K562 (cell line): ENCODE results near the gene OXNAD1. TPM values are rescaled to one million over a fixed set of nuclear protein-coding genes. Genes with fewer than 3 reads are reported as not detected.

Experiments used
- ATF3 ChIP-seq, 2 experiments: fragments of 450-650 bp in 1 of 2; sonication (generic) in 1 of 2; formaldehyde crosslinking in 1 of 2; IDR thresholded peaks in 1 of 2; conservative IDR thresholded peaks in 1 of 2; 2 replicates each; pipeline versions ENCODE4 v1.6.1 to v1.8.1; 2016 to 2023; ENCODE audit warnings: mild to moderate bottlenecking in 2 of 2, moderate library complexity in 2 of 2, inconsistent platforms in 1 of 2, missing genetic modification reagents in 1 of 2
- CBFA2T2 ChIP-seq: fragments of 450-650 bp; conservative IDR thresholded peaks from 2 replicates; pipeline ENCODE4 v1.6.1; 2017; ENCODE audit warnings: mild to moderate bottlenecking
- CTBP1 ChIP-seq: fragments of 450-650 bp; IDR thresholded peaks from 2 replicates; pipeline ENCODE4 v1.6.1; 2016; ENCODE audit warnings: borderline replicate concordance
- E2F3 ChIP-seq: fragments of 250-450 bp; sonication (Bioruptor Pico); IDR thresholded peaks from 2 replicates; pipeline ENCODE4 v1.4.0; 2020; ENCODE audit warnings: mild to moderate bottlenecking
- EHMT2 ChIP-seq: fragments of 450-650 bp; IDR thresholded peaks from 2 replicates; pipeline ENCODE4 v1.6.1; 2018; ENCODE audit warnings: antibody characterized with exemption
- GMEB1 ChIP-seq: fragments of 250-450 bp; sonication (Bioruptor Pico); IDR thresholded peaks from 2 replicates; pipeline ENCODE4 v1.4.0; 2020; ENCODE audit warnings: mild to moderate bottlenecking
- HDAC2 ChIP-seq: fragments of 450-650 bp; IDR thresholded peaks from 2 replicates; pipeline ENCODE4 v1.6.1; 2016; ENCODE audit warnings: mild to moderate bottlenecking
- KDM1A ChIP-seq, 2 experiments: fragments of 450-650 bp; IDR thresholded peaks; 2 replicates each; pipeline ENCODE4 v1.6.1; 2016; ENCODE audit warnings: mild to moderate bottlenecking in 2 of 2
- MYC ChIP-seq, 2 experiments: fragments of 250-450 bp in 1 of 2; sonication (Bioruptor Pico) in 1 of 2; IDR thresholded peaks; 2 replicates each; pipeline versions ENCODE4 v1.5.1 to v1.6.1; 2012 to 2021; ENCODE audit warnings: low read depth in 2 of 2, borderline replicate concordance in 1 of 2, improper control_type of control experiment in 1 of 2, low read length in 1 of 2, mild to moderate bottlenecking in 1 of 2, moderate library complexity in 1 of 2
- NCOA1 ChIP-seq: fragments of 450-650 bp; IDR thresholded peaks from 2 replicates; pipeline ENCODE4 v1.6.1; 2016; ENCODE audit warnings: low read depth
- PBX2 ChIP-seq, 2 experiments: IDR thresholded peaks in 1 of 2; conservative IDR thresholded peaks in 1 of 2; 2 replicates each; pipeline ENCODE4 v1.6.1; 2016; ENCODE audit warnings: low read depth in 2 of 2, mild to moderate bottlenecking in 1 of 2, missing compliant biosample characterization in 1 of 2, missing genetic modification characterization in 1 of 2, moderate library complexity in 1 of 2
- RHOXF2B ChIP-seq: fragments of 250-450 bp; sonication (Bioruptor Pico); conservative IDR thresholded peaks from 2 replicates; pipeline ENCODE4 v1.5.1; 2021
- SMARCA4 ChIP-seq: fragments of 450-650 bp; IDR thresholded peaks from 2 replicates; pipeline ENCODE4 v1.6.1; 2016
- SP1 ChIP-seq: sonication (generic); formaldehyde crosslinking; IDR thresholded peaks from 2 replicates; pipeline ENCODE4 v1.8.1; 2022; ENCODE audit warnings: mild to moderate bottlenecking, missing genetic modification reagents
- TAF9B ChIP-seq: fragments of 450-650 bp; IDR thresholded peaks from 2 replicates; pipeline ENCODE4 v1.6.1; 2018; ENCODE audit warnings: mild to moderate bottlenecking; ENCODE audit not compliant: partially characterized antibody
- TBL1XR1 ChIP-seq, 2 experiments: IDR thresholded peaks; 2 replicates each; pipeline ENCODE4 v1.6.1; 2012; ENCODE audit warnings: improper control_type of control experiment in 2 of 2, low read length in 2 of 2, mild to moderate bottlenecking in 1 of 2
- TCF3 ChIP-seq: sonication (generic); formaldehyde crosslinking; IDR thresholded peaks from 2 replicates; pipeline ENCODE4 v1.4.0; 2020; ENCODE audit warnings: mild to moderate bottlenecking, missing genetic modification reagents
- TOE1 ChIP-seq, 2 experiments: fragments of 450-650 bp in 1 of 2; sonication (generic) in 1 of 2; formaldehyde crosslinking in 1 of 2; IDR thresholded peaks; 2 replicates each; pipeline versions ENCODE4 v1.7.1 to v1.8.0; 2016 to 2022; ENCODE audit warnings: borderline replicate concordance in 2 of 2, mild to moderate bottlenecking in 2 of 2, antibody characterized with exemption in 1 of 2, inconsistent platforms in 1 of 2, low read depth in 1 of 2, missing genetic modification reagents in 1 of 2, moderate library complexity in 1 of 2
- ZBTB2 ChIP-seq: fragments of 450-650 bp; IDR thresholded peaks from 2 replicates; pipeline ENCODE4 v1.6.1; 2016; ENCODE audit warnings: antibody characterized with exemption
- ZEB2 ChIP-seq: fragments of 450-650 bp; IDR thresholded peaks from 2 replicates; pipeline ENCODE4 v1.6.1; 2016
- ZNF384 ChIP-seq: IDR thresholded peaks from 2 replicates; pipeline ENCODE4 v1.6.1; 2012; ENCODE audit warnings: low read depth, low read length, improper control_type of control experiment
- polyA plus RNA-seq, 8 experiments: library from polyadenylated mRNA; depleted of rRNA in 4 of 8; stranded (reverse) in 5 of 8; unstranded in 3 of 8; fragments of >200 nt; fragmentation: Nextera tagmentation in 2 of 8; fragmentation: Illumina TruSeq in 1 of 8; extraction: Ambion mirVana in 2 of 8; extraction: Trizol in 1 of 8; gene quantifications; 2 replicates each; pipeline versions ENCODE4 v1.2.1 to v1.2.3, GENCODE V29; 2011 to 2014; ENCODE audit warnings: inconsistent platforms in 1 of 8, missing spikeins in 1 of 8
- total RNA-seq, 7 experiments: library from RNA; depleted of rRNA in 6 of 7; stranded (reverse); fragments of >200 nt in 6 of 7; fragmentation: Illumina TruSeq in 2 of 7; extraction: Trizol in 2 of 7; gene quantifications; 2 replicates each; pipeline versions ENCODE4 v1.2.1 to v1.2.3, GENCODE V29; 2011 to 2021; ENCODE audit warnings: low replicate concordance in 1 of 7

The OXNAD1 gene
- total and polyA plus RNA-seq, 9 of the 15 experiments (the other 6 are each of a cell fraction or from before 2014, with no cell fraction given) = 12.8 to 44.4 (median 41.1) TPM

GRCh38 chr3:16309558-16309957 lies 44.5 kb downstream of the OXNAD1 start (continued):
- TF ChIP-seq ATF3 (IDR thresholded peaks at IDR 0.05) (peak; percentile 93), ATF3 (CRISPR knock-in tag; conservative IDR thresholded peaks at IDR 0.05) (no peak; the same call in 1 of the 2 replicates), CBFA2T2 (0 out of 2 replicates have a peak, but pooled peaks have one; percentile 29), TAF9B (no peak), E2F3 (CRISPR knock-in tag) (no peak), MYC (IDR thresholded peaks at IDR 0.05; ENCODE audit: low read depth, low read length) (peak; percentile 31; the same call in 1 of the 2 replicates), MYC (CRISPR knock-in tag; IDR thresholded peaks at IDR 0.05; ENCODE audit: borderline replicate concordance, low read depth) (no peak), ZEB2 (peak; percentile 92), TBL1XR1 (IDR thresholded peaks at IDR 0.05; ENCODE audit: low read length in 2 of 2) (0 out of 4 replicates have a peak, but pooled peaks of 1 of the 2 experiments have one; percentile 45), ZBTB2 (peak; percentile 30; the same call in 1 of the 2 replicates), TOE1 (IDR thresholded peaks at IDR 0.05; ENCODE audit: borderline replicate concordance) (0 out of 2 replicates have a peak, but pooled peaks have one; percentile 16), TOE1 (CRISPR knock-in tag; IDR thresholded peaks at IDR 0.05; ENCODE audit: borderline replicate concordance, low read depth) (no peak), ZNF384 (no peak), PBX2 (CRISPR knock-in tag; IDR thresholded peaks at IDR 0.05; ENCODE audit: low read depth) (peak; percentile 26; the same call in 1 of the 2 replicates), PBX2 (tag; conservative IDR thresholded peaks at IDR 0.05; ENCODE audit: low read depth) (peak; percentile 81), GMEB1 (CRISPR knock-in tag) (no peak), SMARCA4 (peak; percentile 98), KDM1A (IDR thresholded peaks at IDR 0.05) (peak; percentile 63 to 80; a peak in 3 of 4 replicates), HDAC2 (peak; percentile 35; the same call in 1 of the 2 replicates), EHMT2 (peak; percentile 77), TCF3 (CRISPR knock-in tag) (peak; percentile 59), CTBP1 (peak; percentile 39; the same call in 1 of the 2 replicates), SP1 (CRISPR knock-in tag) (0 out of 2 replicates have a peak, but pooled peaks have one; percentile 34), NCOA1 (peak; percentile 13; the same call in 1 of the 2 replicates), RHOXF2B (CRISPR knock-in tag) (no peak)
